Measurements from ENCODE around the gene ARHGEF4. TPM values are rescaled to one million over a fixed set of nuclear protein-coding genes. Genes with fewer than 3 reads are reported as not detected.

ARHGEF4 gene
- total RNA-seq, 1 experiment from 2014 or later = 21.8 TPM

DNA sequence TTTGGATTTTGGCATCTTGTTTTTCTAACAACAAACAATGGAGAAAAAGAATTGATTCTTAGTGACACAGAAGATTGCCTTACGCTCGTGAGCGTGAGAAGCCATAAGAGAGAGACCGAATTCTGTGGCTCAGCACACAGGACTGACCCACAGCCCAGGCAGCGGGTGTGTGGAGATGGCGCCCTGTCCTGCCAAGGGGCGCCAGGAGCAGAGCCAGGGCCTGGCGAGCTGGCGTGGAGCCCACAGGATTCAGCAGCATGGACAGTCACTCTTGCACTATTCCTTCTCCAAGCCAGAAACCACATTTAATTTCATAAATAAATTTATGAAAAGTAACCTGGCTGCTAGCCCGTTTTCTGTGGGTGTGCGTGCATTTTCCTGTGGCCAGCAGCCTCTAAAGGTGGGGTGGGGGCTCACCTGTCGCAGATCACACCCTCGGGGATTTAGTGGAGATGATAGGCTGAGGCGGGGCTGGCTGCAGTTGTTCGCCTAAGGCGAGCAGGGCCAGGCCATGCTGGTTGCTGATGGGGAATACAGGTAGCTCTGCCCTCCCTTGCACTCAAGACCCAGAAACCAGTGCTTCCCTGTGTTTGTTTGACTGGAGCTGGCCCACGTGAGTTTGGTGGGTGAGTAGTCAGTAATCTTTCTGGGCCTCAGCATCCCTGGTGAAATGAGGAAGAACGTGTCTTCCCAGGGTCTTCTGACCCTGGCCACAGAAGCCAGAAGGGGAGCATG lies 210.4 kb downstream of the ARHGEF4 start (continued):
- TF ChIP-seq, protein P1, sequence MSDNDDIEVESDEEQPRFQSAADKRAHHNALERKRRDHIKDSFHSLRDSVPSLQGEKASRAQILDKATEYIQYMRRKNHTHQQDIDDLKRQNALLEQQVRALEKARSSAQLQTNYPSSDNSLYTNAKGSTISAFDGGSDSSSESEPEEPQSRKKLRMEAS (CRISPR knock-in tag; IDR thresholded peaks at IDR 0.05) = no peak
- TF ChIP-seq, protein P2, sequence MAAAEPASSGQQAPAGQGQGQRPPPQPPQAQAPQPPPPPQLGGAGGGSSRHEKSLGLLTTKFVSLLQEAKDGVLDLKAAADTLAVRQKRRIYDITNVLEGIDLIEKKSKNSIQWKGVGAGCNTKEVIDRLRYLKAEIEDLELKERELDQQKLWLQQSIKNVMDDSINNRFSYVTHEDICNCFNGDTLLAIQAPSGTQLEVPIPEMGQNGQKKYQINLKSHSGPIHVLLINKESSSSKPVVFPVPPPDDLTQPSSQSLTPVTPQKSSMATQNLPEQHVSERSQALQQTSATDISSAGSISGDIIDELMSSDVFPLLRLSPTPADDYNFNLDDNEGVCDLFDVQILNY (CRISPR knock-in tag; IDR thresholded peaks at IDR 0.05) = no peak
- TF ChIP-seq MYBL2 (CRISPR knock-in tag; IDR thresholded peaks at IDR 0.05) (no peak), ATF1 (CRISPR knock-in tag; IDR thresholded peaks at IDR 0.05) (no peak), FOXK1 (CRISPR knock-in tag; IDR thresholded peaks at IDR 0.05) (no peak), ESRRA (CRISPR knock-in tag; IDR thresholded peaks at IDR 0.05; ENCODE audit: borderline replicate concordance) (no peak), TCF7 (CRISPR knock-in tag; IDR thresholded peaks at IDR 0.05; ENCODE audit: low read depth) (no peak), ZNF263 (CRISPR knock-in tag; IDR thresholded peaks at IDR 0.05; ENCODE audit: low read depth) (no peak), JUN (CRISPR knock-in tag; IDR thresholded peaks at IDR 0.05) (no peak), ZNF219 (CRISPR knock-in tag; IDR thresholded peaks at IDR 0.05; ENCODE audit: borderline replicate concordance) (no peak), ZNF317 (CRISPR knock-in tag; IDR thresholded peaks at IDR 0.05; ENCODE audit: borderline replicate concordance, low read depth) (no peak), NR2C2 (CRISPR knock-in tag; IDR thresholded peaks at IDR 0.05) (no peak), ZBTB21 (CRISPR knock-in tag; IDR thresholded peaks at IDR 0.05; ENCODE audit: borderline replicate concordance) (no peak)
- TF ChIP-seq, protein P3, sequence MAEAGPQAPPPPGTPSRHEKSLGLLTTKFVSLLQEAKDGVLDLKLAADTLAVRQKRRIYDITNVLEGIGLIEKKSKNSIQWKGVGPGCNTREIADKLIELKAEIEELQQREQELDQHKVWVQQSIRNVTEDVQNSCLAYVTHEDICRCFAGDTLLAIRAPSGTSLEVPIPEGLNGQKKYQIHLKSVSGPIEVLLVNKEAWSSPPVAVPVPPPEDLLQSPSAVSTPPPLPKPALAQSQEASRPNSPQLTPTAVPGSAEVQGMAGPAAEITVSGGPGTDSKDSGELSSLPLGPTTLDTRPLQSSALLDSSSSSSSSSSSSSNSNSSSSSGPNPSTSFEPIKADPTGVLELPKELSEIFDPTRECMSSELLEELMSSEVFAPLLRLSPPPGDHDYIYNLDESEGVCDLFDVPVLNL (CRISPR knock-in tag; IDR thresholded peaks at IDR 0.05; ENCODE audit: borderline replicate concordance, low read depth) = no peak

DNA sequence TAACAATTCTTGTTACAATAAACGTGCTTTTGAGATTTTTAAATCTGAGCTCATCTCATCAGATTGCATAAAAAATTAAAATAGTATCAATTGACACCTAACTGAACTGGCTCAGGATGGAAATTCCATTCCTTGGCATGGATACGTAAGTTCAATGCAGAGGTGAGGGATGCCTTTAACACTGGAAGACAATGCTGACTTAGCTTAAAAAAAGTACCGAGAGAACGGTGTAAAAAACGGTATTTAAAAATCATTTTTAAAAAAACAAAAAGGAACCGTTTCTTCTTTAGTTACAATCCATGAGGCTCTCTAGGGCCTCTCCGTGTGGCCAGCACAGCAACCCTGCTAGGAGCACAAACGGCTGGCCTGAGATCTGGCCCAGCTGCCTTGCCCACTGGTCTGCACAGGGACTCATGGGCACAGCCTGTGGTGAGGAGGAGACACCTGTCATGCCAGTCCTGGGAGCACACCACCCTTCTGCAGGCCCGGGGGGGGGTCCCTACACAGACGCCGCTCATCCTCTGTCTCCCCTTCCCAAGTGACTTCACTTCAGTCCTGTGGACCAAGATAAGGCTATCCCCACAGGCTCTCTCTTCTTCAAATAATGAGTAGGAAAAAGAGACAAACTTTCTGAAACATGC lies 211.3 kb downstream of the ARHGEF4 start:
- Mint-ChIP-seq H3K36me3 (peaks cover 54% of the 10 kb centered on the region), H3K27me3 (ENCODE audit: low read depth) (no peaks in the 10 kb centered on the region), H3K9me3 (no peaks in the 10 kb centered on the region), H3K27ac (0 out of 2 replicates have a peak overlapping the region, but pooled peaks have one; percentile 22), H3K4me1 (peaks cover 6% of the 10 kb centered on the region; the same call in 1 of the 2 replicates), H3K4me3 (no peak overlapping the region)
- ChIA-PET CTCF (no interaction called here), POLR2A (no interaction called here)
- TF ChIP-seq ZNF396 (CRISPR knock-in tag; IDR thresholded peaks at IDR 0.05; ENCODE audit: borderline replicate concordance) = no peak
- TF ChIP-seq TCF7 (CRISPR knock-in tag; IDR thresholded peaks at IDR 0.05; ENCODE audit: low read depth) = no peak
- TF ChIP-seq JUN (CRISPR knock-in tag; IDR thresholded peaks at IDR 0.05) = no peak
- no peak for TF ChIP-seq ELF4 (CRISPR knock-in tag; IDR thresholded peaks at IDR 0.05; ENCODE audit: low read depth)
- ATAC-seq (no peak), DNase-seq (ENCODE audit: low spot score) (no peak)

DNA sequence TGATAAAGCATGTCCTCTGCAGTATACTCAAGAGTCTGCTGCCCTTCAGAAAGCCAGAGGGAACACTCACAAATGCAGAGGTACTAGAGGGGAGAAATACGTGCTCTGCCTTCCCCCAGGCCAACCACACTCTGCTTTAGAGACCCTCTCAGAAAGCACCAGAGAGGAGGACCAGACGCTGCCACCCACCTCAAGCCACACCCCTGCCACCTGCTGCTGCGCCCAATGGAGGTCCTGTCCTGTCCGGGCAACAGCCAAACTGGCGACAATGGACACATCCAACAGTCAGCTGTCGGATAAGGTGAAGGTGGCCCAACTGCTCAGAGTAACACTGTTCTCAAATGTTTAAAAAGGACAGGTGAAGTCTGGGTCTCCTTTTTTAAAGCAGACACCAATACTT lies 211.9 kb downstream of the ARHGEF4 start:
- H3K9me3 Mint-ChIP-seq = no peaks in the 10 kb centered on the region
- H3K27ac Mint-ChIP-seq = peak overlapping the region; percentile 20; the same call in 1 of the 2 replicates
- ChIA-PET CTCF (no interaction called here), POLR2A (no interaction called here)
- no peak for TF ChIP-seq GTF2I (CRISPR knock-in tag; conservative IDR thresholded peaks at IDR 0.05)
- TF ChIP-seq, protein P4, sequence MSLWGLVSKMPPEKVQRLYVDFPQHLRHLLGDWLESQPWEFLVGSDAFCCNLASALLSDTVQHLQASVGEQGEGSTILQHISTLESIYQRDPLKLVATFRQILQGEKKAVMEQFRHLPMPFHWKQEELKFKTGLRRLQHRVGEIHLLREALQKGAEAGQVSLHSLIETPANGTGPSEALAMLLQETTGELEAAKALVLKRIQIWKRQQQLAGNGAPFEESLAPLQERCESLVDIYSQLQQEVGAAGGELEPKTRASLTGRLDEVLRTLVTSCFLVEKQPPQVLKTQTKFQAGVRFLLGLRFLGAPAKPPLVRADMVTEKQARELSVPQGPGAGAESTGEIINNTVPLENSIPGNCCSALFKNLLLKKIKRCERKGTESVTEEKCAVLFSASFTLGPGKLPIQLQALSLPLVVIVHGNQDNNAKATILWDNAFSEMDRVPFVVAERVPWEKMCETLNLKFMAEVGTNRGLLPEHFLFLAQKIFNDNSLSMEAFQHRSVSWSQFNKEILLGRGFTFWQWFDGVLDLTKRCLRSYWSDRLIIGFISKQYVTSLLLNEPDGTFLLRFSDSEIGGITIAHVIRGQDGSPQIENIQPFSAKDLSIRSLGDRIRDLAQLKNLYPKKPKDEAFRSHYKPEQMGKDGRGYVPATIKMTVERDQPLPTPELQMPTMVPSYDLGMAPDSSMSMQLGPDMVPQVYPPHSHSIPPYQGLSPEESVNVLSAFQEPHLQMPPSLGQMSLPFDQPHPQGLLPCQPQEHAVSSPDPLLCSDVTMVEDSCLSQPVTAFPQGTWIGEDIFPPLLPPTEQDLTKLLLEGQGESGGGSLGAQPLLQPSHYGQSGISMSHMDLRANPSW (CRISPR knock-in tag; conservative IDR thresholded peaks at IDR 0.05; ENCODE audit: low read depth) = no peak
- TF ChIP-seq, protein P5, sequence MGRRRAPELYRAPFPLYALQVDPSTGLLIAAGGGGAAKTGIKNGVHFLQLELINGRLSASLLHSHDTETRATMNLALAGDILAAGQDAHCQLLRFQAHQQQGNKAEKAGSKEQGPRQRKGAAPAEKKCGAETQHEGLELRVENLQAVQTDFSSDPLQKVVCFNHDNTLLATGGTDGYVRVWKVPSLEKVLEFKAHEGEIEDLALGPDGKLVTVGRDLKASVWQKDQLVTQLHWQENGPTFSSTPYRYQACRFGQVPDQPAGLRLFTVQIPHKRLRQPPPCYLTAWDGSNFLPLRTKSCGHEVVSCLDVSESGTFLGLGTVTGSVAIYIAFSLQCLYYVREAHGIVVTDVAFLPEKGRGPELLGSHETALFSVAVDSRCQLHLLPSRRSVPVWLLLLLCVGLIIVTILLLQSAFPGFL (CRISPR knock-in tag; IDR thresholded peaks at IDR 0.05; ENCODE audit: borderline replicate concordance) = no peak
- TF ChIP-seq, protein P2 (CRISPR knock-in tag; IDR thresholded peaks at IDR 0.05) = no peak
- TF ChIP-seq, protein P6, sequence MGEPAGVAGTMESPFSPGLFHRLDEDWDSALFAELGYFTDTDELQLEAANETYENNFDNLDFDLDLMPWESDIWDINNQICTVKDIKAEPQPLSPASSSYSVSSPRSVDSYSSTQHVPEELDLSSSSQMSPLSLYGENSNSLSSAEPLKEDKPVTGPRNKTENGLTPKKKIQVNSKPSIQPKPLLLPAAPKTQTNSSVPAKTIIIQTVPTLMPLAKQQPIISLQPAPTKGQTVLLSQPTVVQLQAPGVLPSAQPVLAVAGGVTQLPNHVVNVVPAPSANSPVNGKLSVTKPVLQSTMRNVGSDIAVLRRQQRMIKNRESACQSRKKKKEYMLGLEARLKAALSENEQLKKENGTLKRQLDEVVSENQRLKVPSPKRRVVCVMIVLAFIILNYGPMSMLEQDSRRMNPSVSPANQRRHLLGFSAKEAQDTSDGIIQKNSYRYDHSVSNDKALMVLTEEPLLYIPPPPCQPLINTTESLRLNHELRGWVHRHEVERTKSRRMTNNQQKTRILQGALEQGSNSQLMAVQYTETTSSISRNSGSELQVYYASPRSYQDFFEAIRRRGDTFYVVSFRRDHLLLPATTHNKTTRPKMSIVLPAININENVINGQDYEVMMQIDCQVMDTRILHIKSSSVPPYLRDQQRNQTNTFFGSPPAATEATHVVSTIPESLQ (CRISPR knock-in tag; IDR thresholded peaks at IDR 0.05) = no peak
- peaks cover 6% of the 10 kb centered on the region; the same call in 1 of the 2 replicates for H3K4me1 Mint-ChIP-seq
- no peak for DNase-seq (ENCODE audit: low spot score)
- no peak for ATAC-seq
- H3K36me3 Mint-ChIP-seq = peaks cover 60% of the 10 kb centered on the region
- no peaks in the 10 kb centered on the region for H3K27me3 Mint-ChIP-seq (ENCODE audit: low read depth)
- H3K4me3 Mint-ChIP-seq = no peak overlapping the region
